GM12892 (cell line): ENCODE results near the gene TBCB.

Experiments
- POLR2AphosphoS5 ChIP-seq: IDR thresholded peaks from 2 replicates; pipeline ENCODE4 v1.6.1; 2011; ENCODE audit warnings: low read depth, low read length, control low read depth
- TAF1 ChIP-seq: IDR thresholded peaks from 2 replicates; pipeline ENCODE4 v1.6.1; 2011; ENCODE audit warnings: low read depth, mild to moderate bottlenecking, control low read depth, low read length, borderline replicate concordance

- TF ChIP-seq POLR2AphosphoS5 (no peak), TAF1 (no peak)
Observed at GRCh38 chr19:36169084-36169760, 54.0 kb downstream of the TBCB start.
